K562 (cell line): ENCODE measurements around the gene TBC1D16. TPM values are rescaled to one million over a fixed set of nuclear protein-coding genes. Genes with fewer than 3 reads are reported as not detected.

Source experiments
- ATAC-seq: fragments of 200-7000 bp; cut with Tn5 transposase; 3 replicates; pipeline ENCODE4 v1.9.1; 2020; ENCODE audit warnings: moderate library complexity
- BruUV-seq: library from RNA; stranded (reverse); fragments of 400-500 nt; replicated peaks from 2 replicates; lab custom pipeline; 2021; lab: Mats Ljungman, UMichigan
- CTCF ChIA-PET: fragments of 300-600 bp; formaldehyde crosslinking; extraction: SDS; loops from one replicate; lab custom pipeline; 2021; ENCODE audit warnings: low intra/inter-chr PET ratio; lab: Yijun Ruan, JAX
- POLR2A ChIA-PET: fragments of 300-600, 350-650 bp; sonication (Branson Sonifier 250); formaldehyde crosslinking; extraction: SDS; loops from one replicate; lab custom pipeline; 2021; ENCODE audit warnings: antibody characterized with exemption, inconsistent platforms; lab: Yijun Ruan, JAX
- DNase-seq, 4 experiments: peaks; one replicate each; pipeline versions ENCODE4 v3.0.0 to v3.0.0-alpha.2; 2011 to 2018; ENCODE audit warnings: low spot score in 3 of 4, mixed read lengths in 3 of 4; ENCODE audit errors: extremely low read depth in 1 of 4
- FAIRE-seq: peaks from 2 replicates; lab custom pipeline; 2011; peaks lifted over from hg19 to GRCh38; lab: Jason Lieb, UNC
- H2AFZ ChIP-seq: 2 replicates; pipeline ENCODE4 v1.6.0; 2011; ENCODE audit warnings: low read depth, low read length, control low read depth, inconsistent platforms
- H3K27ac ChIP-seq: fragments of 200-600 bp; 3 replicates; pipeline ENCODE4 v1.8.0; 2011; ENCODE audit warnings: low read depth, mild to moderate bottlenecking, control low read depth, inconsistent platforms, low read length, moderate library complexity, mixed read lengths; ENCODE audit errors: extremely low read depth
- H3K27me3 ChIP-seq, 2 experiments: fragments of 300-600 bp in 1 of 2; 2 replicates in 1 of 2; 3 replicates in 1 of 2; pipeline versions ENCODE4 v1.6.0 to v1.8.0; 2011; ENCODE audit warnings: inconsistent platforms in 2 of 2, low read length in 2 of 2, mild to moderate bottlenecking in 1 of 2, mixed read lengths in 1 of 2, moderate library complexity in 1 of 2; ENCODE audit not compliant: control insufficient read depth in 2 of 2, insufficient read depth in 2 of 2
- H3K36me3 ChIP-seq: fragments of 300-600 bp; 3 replicates; pipeline ENCODE4 v1.8.0; 2011; ENCODE audit warnings: mild to moderate bottlenecking, low read length, inconsistent platforms; ENCODE audit not compliant: control insufficient read depth, insufficient read depth
- H3K4me1 ChIP-seq, 2 experiments: fragments of 200-600 bp in 1 of 2; replicated peaks in 1 of 2; 2 replicates in 1 of 2; 3 replicates in 1 of 2; pipeline versions ENCODE4 v1.5.1 to v1.8.0; 2011; ENCODE audit warnings: inconsistent platforms in 2 of 2, low read length in 2 of 2, mild to moderate bottlenecking in 1 of 2, mixed read lengths in 1 of 2, moderate library complexity in 1 of 2; ENCODE audit not compliant: control insufficient read depth in 2 of 2, insufficient read depth in 2 of 2
- H3K4me2 ChIP-seq: 2 replicates; pipeline ENCODE4 v1.6.1; 2011; ENCODE audit warnings: low read length, control low read depth, inconsistent platforms, mixed read lengths; ENCODE audit not compliant: insufficient read depth
- H3K4me3 ChIP-seq: fragments of 200-600 bp; sonication (generic), shearing (Covaris generic); 2 replicates; pipeline ENCODE4 v1.5.1; 2016; ENCODE audit warnings: control low read depth, inconsistent platforms
- H3K79me2 ChIP-seq: fragments of 200-600 bp; 3 replicates; pipeline ENCODE4 v1.8.0; 2011; ENCODE audit warnings: low read length, inconsistent platforms; ENCODE audit not compliant: control insufficient read depth, insufficient read depth
- H3K9ac ChIP-seq, 2 experiments: 2 replicates each; pipeline versions ENCODE4 v1.6.0 to v1.6.1; 2011; ENCODE audit warnings: low read depth in 2 of 2, low read length in 2 of 2, control low read depth in 1 of 2, inconsistent platforms in 1 of 2, mild to moderate bottlenecking in 1 of 2, mixed read lengths in 1 of 2; ENCODE audit not compliant: insufficient read depth in 1 of 2
- H3K9me1 ChIP-seq: one replicate; pipeline ENCODE4 v1.6.0; 2011; ENCODE audit warnings: inconsistent platforms, mild to moderate bottlenecking, low read length, moderate library complexity; ENCODE audit not compliant: control insufficient read depth, insufficient read depth
- H3K9me3 ChIP-seq: replicated peaks from 2 replicates; pipeline ENCODE4 v1.5.1; 2011; ENCODE audit warnings: low read depth, low read length, inconsistent platforms; ENCODE audit not compliant: control insufficient read depth, insufficient read depth
- H4K20me1 ChIP-seq: replicated peaks from 2 replicates; pipeline ENCODE4 v1.6.1; 2011; ENCODE audit warnings: low read length, inconsistent platforms, mixed read lengths; ENCODE audit not compliant: control insufficient read depth, insufficient read depth
- ARID3B ChIP-seq: fragments of 250-450 bp; sonication (Bioruptor Pico); IDR thresholded peaks from 2 replicates; pipeline ENCODE4 v1.4.0; 2020; ENCODE audit warnings: borderline replicate concordance
- CBFA2T3 ChIP-seq: fragments of 450-650 bp; IDR thresholded peaks from 2 replicates; pipeline ENCODE4 v1.6.1; 2017
- CBX1 ChIP-seq: sonication (generic); IDR thresholded peaks from 2 replicates; pipeline ENCODE4 v1.6.1; 2016; ENCODE audit warnings: antibody characterized with exemption, low read depth, mild to moderate bottlenecking
- HDAC6 ChIP-seq: IDR thresholded peaks from 2 replicates; pipeline ENCODE4 v1.6.1; 2012; ENCODE audit warnings: low read depth, mild to moderate bottlenecking, control low read depth, inconsistent platforms, low read length, moderate library complexity
- HNRNPH1 ChIP-seq: fragments of 200-400 bp; formaldehyde crosslinking; optimal IDR thresholded peaks from 2 replicates; pipeline ENCODE3; 2017; ENCODE audit warnings: low read depth, mild to moderate bottlenecking, low read length, moderate library complexity
- IRF1 ChIP-seq: sonication (generic); formaldehyde crosslinking; IDR thresholded peaks from 2 replicates; pipeline ENCODE4 v1.8.0; 2022; ENCODE audit warnings: missing genetic modification reagents, mild to moderate bottlenecking, borderline replicate concordance
- MAFF ChIP-seq: IDR thresholded peaks from 2 replicates; pipeline ENCODE4 v1.6.1; 2012; ENCODE audit warnings: low read length, improper control_type of control experiment
- MIER1 ChIP-seq: fragments of 450-650 bp; IDR thresholded peaks from 2 replicates; pipeline ENCODE4 v1.6.1; 2016; ENCODE audit warnings: antibody characterized with exemption, mild to moderate bottlenecking, low read depth
- SLC30A9 ChIP-seq: fragments of 250-450 bp; sonication (Bioruptor Pico); IDR thresholded peaks from 2 replicates; pipeline ENCODE4 v1.8.0; 2022; ENCODE audit warnings: mild to moderate bottlenecking, moderate library complexity
- SMAD4 ChIP-seq: fragments of 250-450 bp; sonication (Bioruptor Pico); conservative IDR thresholded peaks from 2 replicates; pipeline ENCODE4 v1.8.0; 2021; ENCODE audit warnings: inconsistent platforms, mild to moderate bottlenecking, moderate library complexity
- VEZF1 ChIP-seq: fragments of 200-800 bp; sonication (Bioruptor generic); IDR thresholded peaks from 2 replicates; pipeline ENCODE4 v1.6.1; 2017; ENCODE audit warnings: missing genetic modification characterization, missing compliant biosample characterization
- YBX1 ChIP-seq: fragments of 450-650 bp; IDR thresholded peaks from 2 replicates; pipeline ENCODE4 v1.7.1; 2016; ENCODE audit warnings: mild to moderate bottlenecking
- ZNF197 ChIP-seq: fragments of 200-800 bp; sonication (Bioruptor generic); IDR thresholded peaks from 2 replicates; pipeline ENCODE4 v1.6.1; 2016; ENCODE audit warnings: low read depth, missing genetic modification characterization, missing compliant biosample characterization
- WGBS: fragments of 100-300 bp; shearing (Covaris generic); methylation state at CpG from one replicate; pipeline ENCODE4 v1.1.6; 2016; ENCODE audit warnings: low coverage, mixed read lengths; ENCODE audit not compliant: insufficient coverage; ENCODE audit errors: missing lambda C conversion rate; 5-methylcytosine and 5-hydroxymethylcytosine counted together
- in situ Hi-C: fragments of 300-500 bp; cut with MboI; formaldehyde crosslinking; loops from 4 replicates; pipeline ENCODE4 v1.15.0; 2018; ENCODE audit warnings: inconsistent platforms, mixed read lengths
- intact Hi-C: fragments of 100-400 bp; cut with micrococcal nuclease; formaldehyde crosslinking; loops from 2 replicates; pipeline ENCODE4 v1.14.2; 2022
- polyA plus RNA-seq, 8 experiments: library from polyadenylated mRNA; depleted of rRNA in 4 of 8; stranded (reverse) in 5 of 8; unstranded in 3 of 8; fragments of >200 nt; fragmentation: Nextera tagmentation in 2 of 8; fragmentation: Illumina TruSeq in 1 of 8; extraction: Ambion mirVana in 2 of 8; extraction: Trizol in 1 of 8; gene quantifications; 2 replicates each; pipeline versions ENCODE4 v1.2.1 to v1.2.3, GENCODE V29; 2011 to 2014; ENCODE audit warnings: inconsistent platforms in 1 of 8, missing spikeins in 1 of 8
- total RNA-seq, 7 experiments: library from RNA; depleted of rRNA in 6 of 7; stranded (reverse); fragments of >200 nt in 6 of 7; fragmentation: Illumina TruSeq in 2 of 7; extraction: Trizol in 2 of 7; gene quantifications; 2 replicates each; pipeline versions ENCODE4 v1.2.1 to v1.2.3, GENCODE V29; 2011 to 2021; ENCODE audit warnings: low replicate concordance in 1 of 7
- TF ChIP-seq, protein P1 (sequence below): fragments of 200-800 bp; sonication (Bioruptor generic); IDR thresholded peaks from 2 replicates; pipeline ENCODE4 v1.6.1; 2016; ENCODE audit warnings: missing genetic modification characterization, missing compliant biosample characterization

The TBC1D16 gene
- total and polyA plus RNA-seq, 9 of the 15 experiments (the other 6 are each of a cell fraction or from before 2014, with no cell fraction given): 0.01 to 0.20 (median 0.03) TPM; not detected in 1

DNA sequence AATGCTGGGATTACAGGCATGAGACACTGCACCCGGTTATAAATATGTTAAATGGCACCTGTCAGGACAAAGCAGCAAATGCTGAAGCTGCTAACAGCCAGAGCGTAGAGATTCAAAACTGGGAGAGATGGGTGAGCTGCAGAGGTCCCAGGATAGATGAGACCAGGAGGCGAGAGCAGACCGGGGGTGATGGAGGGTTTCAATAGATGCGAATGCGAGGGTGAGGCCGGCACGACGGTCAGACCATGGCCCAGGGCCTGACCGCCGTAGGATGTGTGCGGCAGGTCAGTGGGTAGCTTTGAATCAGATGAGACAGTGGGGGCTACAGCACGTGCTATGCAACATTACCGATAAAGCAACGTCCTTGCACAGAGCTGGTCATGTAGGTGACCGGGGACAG, 15.0 kb upstream of the TBC1D16 start:
- POLR2A ChIA-PET: interaction anchor here (1.1 kb wide), 1 partner anchor 27 kb away, joined by 5 read pairs; no protein-coding TSS in a partner anchor
- no peak for FAIRE-seq
- in situ Hi-C loops: no loop called here
- TF ChIP-seq MAFF (no peak), MIER1 (no peak), SLC30A9 (CRISPR knock-in tag) (no peak), ARID3B (CRISPR knock-in tag) (no peak), CBFA2T3 (no peak), SMAD4 (no peak), CBX1 (no peak), HDAC6 (no peak), YBX1 (no peak), IRF1 (CRISPR knock-in tag) (no peak), VEZF1 (no peak), ZNF197 (CRISPR knock-in tag) (no peak), HNRNPH1 (no peak)
- TF ChIP-seq, protein P1, sequence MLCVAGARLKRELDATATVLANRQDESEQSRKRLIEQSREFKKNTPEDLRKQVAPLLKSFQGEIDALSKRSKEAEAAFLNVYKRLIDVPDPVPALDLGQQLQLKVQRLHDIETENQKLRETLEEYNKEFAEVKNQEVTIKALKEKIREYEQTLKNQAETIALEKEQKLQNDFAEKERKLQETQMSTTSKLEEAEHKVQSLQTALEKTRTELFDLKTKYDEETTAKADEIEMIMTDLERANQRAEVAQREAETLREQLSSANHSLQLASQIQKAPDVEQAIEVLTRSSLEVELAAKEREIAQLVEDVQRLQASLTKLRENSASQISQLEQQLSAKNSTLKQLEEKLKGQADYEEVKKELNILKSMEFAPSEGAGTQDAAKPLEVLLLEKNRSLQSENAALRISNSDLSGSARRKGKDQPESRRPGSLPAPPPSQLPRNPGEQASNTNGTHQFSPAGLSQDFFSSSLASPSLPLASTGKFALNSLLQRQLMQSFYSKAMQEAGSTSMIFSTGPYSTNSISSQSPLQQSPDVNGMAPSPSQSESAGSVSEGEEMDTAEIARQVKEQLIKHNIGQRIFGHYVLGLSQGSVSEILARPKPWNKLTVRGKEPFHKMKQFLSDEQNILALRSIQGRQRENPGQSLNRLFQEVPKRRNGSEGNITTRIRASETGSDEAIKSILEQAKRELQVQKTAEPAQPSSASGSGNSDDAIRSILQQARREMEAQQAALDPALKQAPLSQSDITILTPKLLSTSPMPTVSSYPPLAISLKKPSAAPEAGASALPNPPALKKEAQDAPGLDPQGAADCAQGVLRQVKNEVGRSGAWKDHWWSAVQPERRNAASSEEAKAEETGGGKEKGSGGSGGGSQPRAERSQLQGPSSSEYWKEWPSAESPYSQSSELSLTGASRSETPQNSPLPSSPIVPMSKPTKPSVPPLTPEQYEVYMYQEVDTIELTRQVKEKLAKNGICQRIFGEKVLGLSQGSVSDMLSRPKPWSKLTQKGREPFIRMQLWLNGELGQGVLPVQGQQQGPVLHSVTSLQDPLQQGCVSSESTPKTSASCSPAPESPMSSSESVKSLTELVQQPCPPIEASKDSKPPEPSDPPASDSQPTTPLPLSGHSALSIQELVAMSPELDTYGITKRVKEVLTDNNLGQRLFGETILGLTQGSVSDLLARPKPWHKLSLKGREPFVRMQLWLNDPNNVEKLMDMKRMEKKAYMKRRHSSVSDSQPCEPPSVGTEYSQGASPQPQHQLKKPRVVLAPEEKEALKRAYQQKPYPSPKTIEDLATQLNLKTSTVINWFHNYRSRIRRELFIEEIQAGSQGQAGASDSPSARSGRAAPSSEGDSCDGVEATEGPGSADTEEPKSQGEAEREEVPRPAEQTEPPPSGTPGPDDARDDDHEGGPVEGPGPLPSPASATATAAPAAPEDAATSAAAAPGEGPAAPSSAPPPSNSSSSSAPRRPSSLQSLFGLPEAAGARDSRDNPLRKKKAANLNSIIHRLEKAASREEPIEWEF (CRISPR knock-in tag): no peak

More for the DNA sequence above, 15.0 kb upstream of the TBC1D16 start:
- CTCF ChIA-PET: no interaction called here
- intact Hi-C loops: no loop called here
- Histone ChIP-seq H3K9me3 (no peaks in the 10 kb centered on the region), H3K79me2 (no peaks in the 10 kb centered on the region), H3K27me3 (peaks cover 42 to 77% of the 10 kb centered on the region in 2 experiments; a peak in 4 of 5 replicates), H3K9me1 (no peaks in the 10 kb centered on the region), H3K9ac (no peak overlapping the region), H3K36me3 (no peaks in the 10 kb centered on the region), H3K4me1 (no peaks in the 10 kb centered on the region), H4K20me1 (no peaks in the 10 kb centered on the region), H3K4me2 (no peak overlapping the region), H3K27ac (no peak overlapping the region), H3K4me3 (no peak overlapping the region), H2AFZ (no peak overlapping the region)
- ATAC-seq (no peak), DNase-seq (no peak)
- 14% methylated on average over 16 of the region's 16 CpGs for WGBS
- BruUV-seq: no TSS peak
